Activated naive CD4-positive, alpha-beta T cell treated with anti-CD3 and anti-CD28 coated beads for 36 hours (primary cell): ENCODE results near the gene BDNF. TPM values are rescaled to one million over a fixed set of nuclear protein-coding genes. Genes with fewer than 3 reads are reported as not detected.
A peak's percentile ranks its signal among the peaks of the same experiment; 100 is the strongest.
"Not testable (repeated sequence)": the region's sequence is repeated elsewhere in the genome, so short reads cannot be mapped to it uniquely, and the experiment has no call there.

Source experiments
- CTCF ChIA-PET: fragments of 350-600 bp; sonication (Branson Sonifier 250); formaldehyde crosslinking; loops from one replicate; lab custom pipeline; 2021; ENCODE audit warnings: antibody characterized with exemption; lab: Charles Lee
- DNase-seq: peaks from one replicate; pipeline ENCODE4 v3.0.0-alpha.2; 2020
- H3K27ac Mint-ChIP-seq: one replicate; pipeline ENCODE4 v1.8.0; 2021; ENCODE audit warnings: mild to moderate bottlenecking, mixed read lengths
- H3K27me3 Mint-ChIP-seq: one replicate; pipeline ENCODE4 v1.8.0; 2021; ENCODE audit warnings: low read depth, mixed read lengths
- H3K36me3 Mint-ChIP-seq: one replicate; pipeline ENCODE4 v1.8.0; 2021; ENCODE audit warnings: low read depth, mixed read lengths
- H3K4me1 Mint-ChIP-seq: one replicate; pipeline ENCODE4 v1.8.0; 2021; ENCODE audit warnings: low read depth, mixed read lengths
- H3K4me3 Mint-ChIP-seq: one replicate; pipeline ENCODE4 v1.8.0; 2021; ENCODE audit warnings: mild to moderate bottlenecking, moderate library complexity, mixed read lengths
- H3K9me3 Mint-ChIP-seq: one replicate; pipeline ENCODE4 v1.8.0; 2021; ENCODE audit warnings: mixed read lengths
- intact Hi-C: fragments of 100-400 bp; cut with micrococcal nuclease; formaldehyde crosslinking; loops from one replicate; pipeline ENCODE4 v1.15.1; 2023
- total RNA-seq, 2 experiments: library from RNA; stranded (reverse); gene quantifications; one replicate each; pipeline ENCODE4 v1.2.3, GENCODE V29; 2021

The BDNF gene
- total RNA-seq: not detected

DNA sequence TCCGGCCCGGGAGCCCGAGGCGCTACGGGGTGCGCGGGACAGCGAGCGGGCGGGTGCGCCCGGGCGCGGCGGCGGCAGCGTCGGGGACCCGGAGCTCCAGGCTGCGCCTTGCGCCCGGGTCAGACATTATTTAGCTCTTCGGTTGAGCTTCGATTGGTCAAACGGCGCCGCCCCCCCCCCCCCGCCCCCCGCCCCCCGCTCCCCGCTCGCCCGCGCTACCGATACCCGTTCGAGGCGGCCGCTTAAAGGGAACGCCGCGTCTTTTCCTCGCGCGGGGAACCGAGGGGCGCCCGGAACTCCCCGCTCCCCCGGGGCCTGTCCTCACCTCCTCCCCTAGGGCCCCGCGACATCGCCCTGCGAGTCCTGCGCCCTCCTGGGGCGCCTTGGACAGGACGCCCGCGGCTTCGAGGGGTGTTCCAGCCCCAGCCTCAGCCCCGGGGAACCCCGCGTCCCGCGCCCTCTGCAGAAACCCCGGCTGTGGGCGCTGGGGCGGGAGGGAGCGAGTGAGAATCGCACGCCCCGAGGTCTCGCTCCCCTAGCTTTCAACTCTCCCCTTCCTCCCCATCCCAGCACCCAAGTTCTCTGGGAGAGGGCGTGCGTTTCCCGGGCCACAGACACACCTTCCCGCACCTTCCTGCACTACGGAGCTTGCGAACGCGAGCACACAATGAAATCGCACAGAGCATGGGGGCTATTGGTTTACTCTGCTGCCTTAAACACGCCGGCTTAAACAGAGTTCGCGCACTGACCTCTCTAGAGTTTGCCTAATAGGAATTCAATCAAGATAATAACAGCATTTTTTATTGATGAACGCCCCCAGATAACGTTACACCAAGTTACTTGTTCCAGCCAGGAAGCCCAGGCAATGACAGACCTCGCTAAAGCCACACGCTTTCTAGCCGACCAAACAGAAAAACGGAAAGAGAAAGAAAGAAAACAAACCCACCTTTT is at the start of gene BDNF:
TSS of gene BDNF (minus strand) at position 105 of the 951 bp plus-strand sequence. CDS start 41,891 bp downstream, outside the sequence.
- Mint-ChIP-seq H3K4me3 (peak within 1 kb of the TSS; percentile 70), H3K27ac (no peak within 1 kb of the TSS), H3K4me1 (peaks cover 27% of the 10 kb centered on the region), H3K9me3 (no peaks in the 10 kb centered on the region), H3K36me3 (no peaks in the 10 kb centered on the region), H3K27me3 (peaks cover 63% of the 10 kb centered on the region)
- CTCF ChIA-PET: interaction anchor here (0.5 to 0.6 kb wide), 2 partner anchors 21 to 65 kb away, joined by 3 read pairs; no protein-coding TSS in a partner anchor
- intact Hi-C loops: loop anchor here (2.0 kb wide), 2 partner anchors 20 to 408 kb away; partner anchors contain the start of genes KIF18A and METTL15
- no peak for DNase-seq

DNA sequence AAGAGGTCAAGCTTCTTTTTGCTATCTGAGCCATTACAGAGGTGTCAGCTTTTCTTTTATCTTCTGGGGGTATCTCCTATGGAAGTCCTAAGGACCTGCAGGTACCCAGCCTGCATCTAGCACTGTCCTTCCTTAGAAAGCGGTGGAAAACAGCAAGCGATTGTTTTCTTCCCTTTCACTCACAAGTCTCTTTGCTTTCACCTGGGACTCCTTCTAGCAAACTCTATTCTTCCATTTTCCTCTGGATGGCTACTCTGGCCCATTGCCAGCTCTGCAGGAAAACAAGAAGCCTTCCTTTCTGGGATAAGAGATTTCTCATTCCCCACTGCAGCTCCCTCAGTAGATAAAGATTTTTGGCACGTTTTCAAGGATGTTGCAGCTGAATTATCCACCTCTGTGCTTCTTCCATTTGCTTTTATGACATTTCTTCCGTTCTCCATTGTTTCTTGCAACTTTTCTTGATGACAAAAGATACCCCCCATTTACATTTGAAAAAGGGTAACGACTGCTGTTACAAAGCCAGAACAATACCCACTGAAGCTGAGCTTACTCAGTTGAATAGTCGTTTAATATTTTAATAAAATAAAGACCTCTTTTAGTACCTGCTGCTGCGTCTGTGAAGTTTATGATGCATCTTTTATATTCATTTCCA is 40.2 kb upstream of the BDNF start:
- CTCF ChIA-PET: interaction anchor here (1.0 kb wide), 1 partner anchor 95 kb away, joined by 3 read pairs; no protein-coding TSS in a partner anchor
- Mint-ChIP-seq H3K4me3 (no peak overlapping the region), H3K27ac (no peak overlapping the region), H3K9me3 (no peaks in the 10 kb centered on the region), H3K4me1 (no peaks in the 10 kb centered on the region), H3K36me3 (no peaks in the 10 kb centered on the region), H3K27me3 (peaks cover 7% of the 10 kb centered on the region)
- intact Hi-C loops: no loop called here
- no peak for DNase-seq

DNA sequence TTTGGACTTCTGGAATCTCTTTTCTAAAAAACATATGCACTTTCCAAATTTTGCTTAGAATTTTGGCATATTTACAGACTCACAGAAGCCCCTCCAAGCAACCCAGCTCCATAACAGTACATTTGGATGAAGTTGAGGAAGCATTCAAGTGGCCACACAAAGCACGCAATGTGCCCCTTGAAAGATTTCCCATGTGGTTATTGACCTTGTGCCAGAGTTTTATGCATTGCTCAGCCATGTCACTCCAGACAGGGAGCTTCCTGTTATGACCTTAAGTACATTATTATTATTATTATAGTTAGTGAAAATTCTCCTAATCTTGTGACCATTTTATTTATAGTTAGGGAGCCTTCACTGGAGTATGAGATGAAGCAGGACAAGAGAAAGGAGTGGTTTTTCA is 35.0 kb upstream of the BDNF start:
- CTCF ChIA-PET: interaction anchor here (0.6 kb wide), 1 partner anchor 26 kb away, joined by 5 read pairs; no protein-coding TSS in a partner anchor
- Mint-ChIP-seq H3K27ac (no peak overlapping the region), H3K4me1 (no peaks in the 10 kb centered on the region), H3K4me3 (no peak overlapping the region), H3K9me3 (peaks cover 3% of the 10 kb centered on the region), H3K27me3 (peaks cover under 1% of the 10 kb centered on the region), H3K36me3 (no peaks in the 10 kb centered on the region)
- intact Hi-C loops: no loop called here
- DNase-seq: no peak

DNA sequence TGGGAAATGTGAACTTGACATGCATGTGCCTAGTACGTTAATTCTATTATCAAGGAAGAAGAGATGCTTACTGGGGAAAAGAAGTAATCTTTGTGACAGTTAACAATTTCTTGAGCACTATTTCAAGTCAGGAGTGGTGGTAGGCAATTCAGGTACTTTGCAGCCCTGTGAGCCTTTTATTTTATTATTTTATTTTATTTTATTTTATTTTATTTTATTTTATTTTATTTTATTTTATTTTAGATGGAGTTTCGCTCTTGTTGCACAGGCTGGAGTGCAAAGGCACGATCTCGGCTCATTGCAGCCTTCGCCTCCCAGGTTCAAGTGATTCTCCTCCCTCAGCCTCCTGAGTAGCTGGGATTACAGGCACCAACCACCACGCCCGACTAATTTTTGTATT is 31.5 kb upstream of the BDNF start:
- H3K4me3 Mint-ChIP-seq, intact Hi-C loops: not testable (repeated sequence)

DNA sequence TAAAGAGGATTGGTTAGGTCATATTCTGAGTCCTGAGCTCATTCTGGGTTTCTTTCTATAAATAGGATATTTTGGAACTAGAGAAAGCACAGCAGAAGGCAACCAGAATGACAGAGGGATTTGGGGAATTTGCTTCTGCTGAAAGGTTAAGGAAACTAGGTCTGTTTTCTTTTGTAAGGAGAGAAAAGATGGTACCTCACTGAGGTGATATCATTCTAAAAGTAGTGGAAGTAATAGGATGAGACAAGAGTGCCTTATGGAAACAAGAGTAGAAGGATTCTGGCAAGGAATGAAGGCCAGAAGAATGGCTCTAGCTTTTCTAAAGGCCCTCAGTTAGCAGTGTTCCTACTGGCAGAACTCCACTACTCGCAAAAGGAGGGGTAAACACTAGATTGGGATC is 26.7 kb upstream of the BDNF start:
- Mint-ChIP-seq H3K27me3 (peaks cover 29% of the 10 kb centered on the region), H3K4me3 (no peak overlapping the region), H3K36me3 (no peaks in the 10 kb centered on the region), H3K9me3 (peaks cover 3% of the 10 kb centered on the region), H3K27ac (no peak overlapping the region), H3K4me1 (peaks cover 8% of the 10 kb centered on the region)
- intact Hi-C loops: no loop called here
- CTCF ChIA-PET: no interaction called here
- no peak for DNase-seq

More for the DNA sequence above, 31.5 kb upstream of the BDNF start:
- CTCF ChIA-PET, H3K9me3 Mint-ChIP-seq, DNase-seq, H3K27me3 Mint-ChIP-seq, H3K36me3 Mint-ChIP-seq, H3K4me1 Mint-ChIP-seq, H3K27ac Mint-ChIP-seq: not testable (repeated sequence)

DNA sequence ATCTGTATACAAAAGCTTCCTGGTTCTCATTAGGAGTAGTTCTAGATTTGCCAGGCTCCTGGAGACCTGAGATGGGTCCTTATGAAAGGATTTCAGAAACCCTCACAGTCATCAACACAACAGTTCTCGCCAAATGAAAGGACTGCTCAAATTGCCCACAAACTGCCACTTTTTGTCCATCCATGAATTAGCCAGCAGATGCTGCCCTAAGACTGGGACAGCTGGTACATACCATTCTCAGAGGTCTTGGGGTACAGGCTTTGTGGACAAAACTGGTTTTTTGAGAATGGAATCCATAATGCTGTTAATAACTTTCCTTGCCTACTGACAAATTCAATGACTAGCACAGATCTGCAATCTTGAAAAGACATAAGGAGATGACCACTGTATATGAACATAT is 23.4 kb upstream of the BDNF start:
- DNase-seq: no peak
- H3K27me3 Mint-ChIP-seq: peaks cover 52% of the 10 kb centered on the region
- intact Hi-C loops: no loop called here
- H3K4me3 Mint-ChIP-seq: no peak overlapping the region
- peaks cover 19% of the 10 kb centered on the region for H3K4me1 Mint-ChIP-seq
- CTCF ChIA-PET: interaction anchor here (1.3 kb wide), 1 partner anchor 25 kb away, joined by 5 read pairs; no protein-coding TSS in a partner anchor
- peaks cover 4% of the 10 kb centered on the region for H3K9me3 Mint-ChIP-seq
- H3K27ac Mint-ChIP-seq: no peak overlapping the region
- H3K36me3 Mint-ChIP-seq: peaks cover 4% of the 10 kb centered on the region

DNA sequence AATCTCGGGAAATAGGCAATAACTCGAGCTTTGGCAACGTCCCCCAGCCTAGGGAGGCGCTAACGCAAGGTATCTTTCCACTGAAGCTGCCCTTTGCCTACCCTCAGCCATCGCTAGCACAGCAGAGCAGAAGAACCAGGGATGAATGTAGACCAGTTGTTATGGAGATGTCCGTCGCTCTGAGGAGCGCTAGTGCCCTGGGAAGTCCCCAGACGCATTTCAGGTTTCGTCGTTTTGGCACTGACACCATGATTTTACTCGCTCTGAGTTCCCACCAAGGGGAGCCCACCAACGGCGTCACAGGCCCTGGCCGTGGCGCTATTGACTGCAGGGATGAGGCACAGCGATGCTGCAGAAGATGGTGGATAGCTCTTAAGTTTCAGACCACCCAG is 22.7 kb upstream of the BDNF start:
- no peak overlapping the region for H3K27ac Mint-ChIP-seq
- DNase-seq: no peak
- H3K27me3 Mint-ChIP-seq: peaks cover 60% of the 10 kb centered on the region
- peaks cover 6% of the 10 kb centered on the region for H3K36me3 Mint-ChIP-seq
- intact Hi-C loops: no loop called here
- peaks cover 22% of the 10 kb centered on the region for H3K4me1 Mint-ChIP-seq
- no peak overlapping the region for H3K4me3 Mint-ChIP-seq
- CTCF ChIA-PET: no interaction called here
- H3K9me3 Mint-ChIP-seq: peaks cover 4% of the 10 kb centered on the region

DNA sequence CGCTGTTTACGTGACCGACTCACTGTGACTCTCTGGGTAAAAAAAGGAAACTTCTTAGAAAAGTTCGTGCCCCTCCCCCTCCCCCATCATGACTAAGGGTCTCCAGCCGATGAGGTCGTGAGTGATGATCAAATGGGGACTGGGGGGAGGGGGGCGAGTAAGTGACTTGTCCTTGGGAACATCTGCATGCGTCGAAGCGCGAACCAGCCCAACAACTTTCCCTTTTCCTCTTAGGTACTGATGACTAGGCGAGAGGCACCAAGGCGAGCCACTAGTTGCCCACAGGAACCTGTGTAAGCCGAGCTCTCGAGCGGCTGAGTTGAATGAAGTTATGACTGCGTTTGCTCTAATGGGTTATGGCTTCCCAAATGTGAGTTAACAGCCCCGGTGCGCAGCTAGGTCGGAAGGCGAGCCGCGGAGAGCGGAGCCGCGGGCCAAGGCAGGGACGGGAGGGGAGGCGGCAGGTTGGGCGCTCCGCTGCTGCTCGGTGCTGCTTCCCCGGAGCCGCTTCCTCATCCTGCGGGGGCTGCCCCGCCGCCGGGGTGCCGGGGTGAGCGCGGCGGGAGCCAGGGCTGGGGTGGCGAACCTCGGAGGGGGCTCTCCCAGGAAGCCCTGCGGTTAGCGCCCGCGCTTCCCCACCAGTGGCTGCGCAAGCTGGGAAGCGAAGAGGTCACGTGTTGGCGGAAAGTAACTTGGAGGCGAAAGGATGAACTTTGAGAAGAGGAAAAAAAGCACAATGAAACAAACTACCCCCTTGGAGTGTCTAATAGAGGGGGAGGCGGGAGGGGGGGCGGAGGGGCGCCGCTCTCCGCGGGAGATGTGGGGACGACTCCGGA is 22.1 kb upstream of the BDNF start:
- Mint-ChIP-seq H3K4me1 (peaks cover 22% of the 10 kb centered on the region), H3K27ac (no peak overlapping the region), H3K27me3 (peaks cover 66% of the 10 kb centered on the region), H3K9me3 (peaks cover 4% of the 10 kb centered on the region), H3K36me3 (peaks cover 6% of the 10 kb centered on the region), H3K4me3 (peak overlapping the region; percentile 11)
- CTCF ChIA-PET: interaction anchor here (0.6 kb wide), 1 partner anchor 22 kb away, joined by 3 read pairs; the partner anchor contains the start of gene BDNF
- intact Hi-C loops: no loop called here
- peak; percentile 26 for DNase-seq

DNA sequence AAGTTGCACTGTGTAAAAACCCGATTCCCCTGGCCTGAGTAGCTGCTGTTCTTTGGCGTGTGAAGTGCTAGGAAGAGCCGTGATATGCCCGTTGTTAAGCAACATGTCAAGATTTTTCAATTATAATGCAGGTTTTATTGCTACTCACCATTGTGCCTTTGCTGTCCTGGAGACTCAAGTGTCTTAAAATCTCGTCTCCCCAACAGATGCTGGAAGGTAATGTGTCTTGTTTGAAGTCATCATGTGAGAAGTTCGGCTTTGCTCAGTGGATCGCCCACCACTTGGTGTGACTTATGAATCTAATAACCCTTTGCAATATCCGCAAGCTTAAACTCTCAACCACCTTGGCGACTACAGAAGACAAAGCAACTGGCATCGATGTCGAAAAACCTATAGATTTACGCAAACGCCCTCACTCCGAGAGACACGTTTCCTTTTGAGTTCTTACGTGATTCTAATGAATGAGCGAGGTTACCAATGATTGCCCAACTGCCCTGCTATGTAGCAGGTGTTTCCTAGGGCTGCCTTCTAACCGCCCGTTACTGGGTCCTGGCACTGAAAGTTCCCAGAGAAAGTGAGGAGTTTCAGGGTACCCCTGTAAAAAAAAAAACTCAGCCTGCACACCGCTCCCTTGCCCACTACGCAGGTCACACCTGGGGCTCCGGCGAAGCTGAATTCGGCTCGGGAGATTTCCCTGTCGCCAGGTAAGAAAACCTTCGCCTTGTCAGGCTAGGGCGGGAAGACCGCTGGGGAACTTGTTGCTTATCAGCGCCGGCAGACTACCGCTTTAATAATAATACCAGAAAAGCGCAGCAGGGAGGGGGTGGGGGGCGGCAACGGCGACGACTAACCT is 21.2 kb upstream of the BDNF start:
- Mint-ChIP-seq H3K27me3 (peaks cover 66% of the 10 kb centered on the region), H3K9me3 (peaks cover 4% of the 10 kb centered on the region), H3K4me1 (peaks cover 22% of the 10 kb centered on the region), H3K36me3 (peaks cover 6% of the 10 kb centered on the region), H3K4me3 (no peak overlapping the region), H3K27ac (no peak overlapping the region)
- intact Hi-C loops: loop anchor here (2.0 kb wide), 1 partner anchor 21 kb away; the partner anchor contains the start of gene BDNF
- no peak for DNase-seq
- CTCF ChIA-PET: interaction anchor here (0.6 to 0.7 kb wide), 2 partner anchors 21 to 564 kb away, joined by 3 read pairs; partner anchors contain the start of gene BDNF

DNA sequence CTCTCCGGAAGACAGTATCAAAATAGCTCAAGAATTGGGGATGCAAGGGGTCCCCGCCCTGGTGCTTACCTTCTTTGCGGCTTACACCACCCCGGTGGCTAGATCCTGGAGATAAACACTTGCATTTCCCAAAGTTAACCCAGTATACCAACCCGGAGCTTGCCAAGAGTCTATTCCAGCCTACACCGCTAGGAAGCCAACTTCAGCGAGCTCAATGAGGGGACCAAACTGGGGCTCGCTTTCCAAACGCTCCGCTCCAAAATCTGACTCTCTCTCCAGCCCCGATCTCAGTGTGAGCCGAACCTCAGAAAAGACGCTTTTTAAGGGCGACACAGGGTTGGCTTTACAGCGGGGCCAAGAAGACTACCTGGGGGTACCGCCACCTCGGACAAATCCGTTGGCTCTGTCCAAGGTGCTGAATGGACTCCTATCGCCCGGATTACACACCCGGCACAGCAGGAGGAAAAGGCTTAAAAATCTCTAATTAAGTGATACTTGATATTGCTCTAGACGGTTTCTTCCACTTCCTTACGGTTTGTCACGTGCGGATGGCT is 20.1 kb upstream of the BDNF start:
- CTCF ChIA-PET: interaction anchor here (0.6 to 1.1 kb wide), 2 partner anchors 16 to 235 kb away, joined by 3 read pairs; no protein-coding TSS in a partner anchor
- Mint-ChIP-seq H3K36me3 (peaks cover 6% of the 10 kb centered on the region), H3K4me1 (peaks cover 22% of the 10 kb centered on the region), H3K27me3 (peaks cover 66% of the 10 kb centered on the region), H3K4me3 (no peak overlapping the region), H3K27ac (no peak overlapping the region), H3K9me3 (peaks cover 4% of the 10 kb centered on the region)
- DNase-seq: peak; percentile 47
- intact Hi-C loops: loop anchor here (2.0 kb wide), 1 partner anchor 20 kb away; the partner anchor contains the start of gene BDNF
